Measurements from ENCODE around the gene CHAC1.

The CHAC1 gene

GRCh38 chr15:40930430-40931299 lies 22.6 kb upstream of the CHAC1 start:
- H3K9me3 ChIP-seq, result no peaks in the 10 kb centered on the region
- H3K4me3 ChIP-seq (ENCODE audit: low read depth, low read length), result peak overlapping the region; percentile 55
- H3K36me3 ChIP-seq, result no peaks in the 10 kb centered on the region
- DNase-seq, result peak; percentile 64
- H3K4me1 ChIP-seq, result no peaks in the 10 kb centered on the region
- peaks cover 39% of the 10 kb centered on the region for H3K27me3 ChIP-seq
- peak; percentile 73 for TF ChIP-seq CTCF (IDR thresholded peaks at IDR 0.05; ENCODE audit: low read depth, low read length)

GRCh38 chr15:40931300-40932142 lies 21.8 kb upstream of the CHAC1 start:
- Histone ChIP-seq H3K4me3 (ENCODE audit: low read depth, low read length) (no peak overlapping the region), H3K36me3 (no peaks in the 10 kb centered on the region), H3K27me3 (peaks cover 38% of the 10 kb centered on the region), H3K9me3 (no peaks in the 10 kb centered on the region), H3K4me1 (no peaks in the 10 kb centered on the region)
- no peak for DNase-seq
- TF ChIP-seq CTCF (IDR thresholded peaks at IDR 0.05; ENCODE audit: low read depth, low read length), result no peak

- DNase-seq, result no peak
- Histone ChIP-seq H3K4me1 (no peaks in the 10 kb centered on the region), H3K36me3 (no peaks in the 10 kb centered on the region), H3K27me3 (peaks cover 34% of the 10 kb centered on the region), H3K4me3 (ENCODE audit: low read depth, low read length) (no peak overlapping the region), H3K9me3 (no peaks in the 10 kb centered on the region)
- no peak for TF ChIP-seq CTCF (IDR thresholded peaks at IDR 0.05; ENCODE audit: low read depth, low read length)
Observed at GRCh38 chr15:40932156-40932555, 21.1 kb upstream of the CHAC1 start.

- TF ChIP-seq CTCF (IDR thresholded peaks at IDR 0.05; ENCODE audit: low read depth, low read length), result no peak
- no peak for DNase-seq
- Histone ChIP-seq H3K27me3 (peaks cover 31% of the 10 kb centered on the region), H3K4me3 (ENCODE audit: low read depth, low read length) (no peak overlapping the region), H3K36me3 (no peaks in the 10 kb centered on the region), H3K4me1 (no peaks in the 10 kb centered on the region), H3K9me3 (no peaks in the 10 kb centered on the region)
Observed at GRCh38 chr15:40932649-40933516, 20.4 kb upstream of the CHAC1 start.

- Histone ChIP-seq H3K9me3 (no peaks in the 10 kb centered on the region), H3K27me3 (peaks cover 29% of the 10 kb centered on the region), H3K4me3 (ENCODE audit: low read depth, low read length) (no peak overlapping the region), H3K4me1 (no peaks in the 10 kb centered on the region), H3K36me3 (no peaks in the 10 kb centered on the region)
- no peak for TF ChIP-seq CTCF (IDR thresholded peaks at IDR 0.05; ENCODE audit: low read depth, low read length)
- no peak for DNase-seq
Observed at GRCh38 chr15:40933517-40933902, 19.8 kb upstream of the CHAC1 start.

Measured in BE2C (cell line).